ENCODE data around the gene GCLC.

The GCLC gene

DNA sequence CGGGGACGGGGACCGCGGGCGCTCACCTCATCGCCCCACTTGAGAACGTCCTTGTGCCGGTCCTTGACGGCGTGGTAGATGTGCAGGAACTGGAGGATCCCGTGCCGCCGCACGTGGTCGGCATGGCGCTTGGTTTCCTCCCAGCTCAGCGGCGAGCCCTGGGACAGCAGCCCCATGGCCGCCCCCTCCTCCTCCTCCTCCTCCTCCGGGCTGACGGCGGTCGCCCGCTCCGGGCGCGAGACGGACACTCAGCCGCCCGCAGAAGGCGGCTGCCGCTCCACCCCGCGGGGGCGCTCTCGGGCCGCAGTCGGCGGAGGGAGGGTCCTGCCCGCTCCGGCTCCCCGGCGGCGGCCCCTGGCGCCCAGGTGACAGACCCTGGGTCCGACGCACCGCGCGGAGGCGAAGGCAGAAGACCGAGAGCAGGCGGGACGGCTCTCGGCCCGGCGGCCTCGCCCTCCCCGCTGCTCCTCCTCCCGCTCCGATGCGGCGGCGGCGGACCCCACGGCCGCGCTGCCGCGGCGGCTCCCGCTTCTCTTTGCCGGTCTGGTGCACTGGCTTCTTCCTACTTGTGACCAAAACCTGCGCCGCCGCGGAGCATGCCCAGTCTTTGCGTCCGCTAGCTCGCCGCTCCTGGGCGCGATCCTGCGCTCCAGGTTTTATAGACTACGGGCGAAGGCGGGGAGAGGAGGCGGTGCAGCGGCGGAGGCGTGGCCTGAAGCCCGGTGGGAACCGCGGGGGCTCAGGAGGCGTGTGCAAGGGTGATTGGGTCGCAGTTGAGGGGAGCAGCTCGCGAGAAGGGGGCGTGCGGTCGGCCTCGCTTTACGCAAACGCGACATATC is at the start of gene GCLC:
GCLC (minus strand) TSS at position 632 of the 839 bp plus-strand sequence; CDS start at position 176, 456 bp downstream.
- peak within 1 kb of the TSS; percentile 75 for H3K4me3 ChIP-seq (ENCODE audit: control insufficient read depth, low read depth, low read length)
- DNase-seq (ENCODE audit: low read depth): peak; percentile 75
- TF ChIP-seq, protein P1, sequence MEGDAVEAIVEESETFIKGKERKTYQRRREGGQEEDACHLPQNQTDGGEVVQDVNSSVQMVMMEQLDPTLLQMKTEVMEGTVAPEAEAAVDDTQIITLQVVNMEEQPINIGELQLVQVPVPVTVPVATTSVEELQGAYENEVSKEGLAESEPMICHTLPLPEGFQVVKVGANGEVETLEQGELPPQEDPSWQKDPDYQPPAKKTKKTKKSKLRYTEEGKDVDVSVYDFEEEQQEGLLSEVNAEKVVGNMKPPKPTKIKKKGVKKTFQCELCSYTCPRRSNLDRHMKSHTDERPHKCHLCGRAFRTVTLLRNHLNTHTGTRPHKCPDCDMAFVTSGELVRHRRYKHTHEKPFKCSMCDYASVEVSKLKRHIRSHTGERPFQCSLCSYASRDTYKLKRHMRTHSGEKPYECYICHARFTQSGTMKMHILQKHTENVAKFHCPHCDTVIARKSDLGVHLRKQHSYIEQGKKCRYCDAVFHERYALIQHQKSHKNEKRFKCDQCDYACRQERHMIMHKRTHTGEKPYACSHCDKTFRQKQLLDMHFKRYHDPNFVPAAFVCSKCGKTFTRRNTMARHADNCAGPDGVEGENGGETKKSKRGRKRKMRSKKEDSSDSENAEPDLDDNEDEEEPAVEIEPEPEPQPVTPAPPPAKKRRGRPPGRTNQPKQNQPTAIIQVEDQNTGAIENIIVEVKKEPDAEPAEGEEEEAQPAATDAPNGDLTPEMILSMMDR (IDR thresholded peaks at IDR 0.05; ENCODE audit: control insufficient read depth, insufficient read depth, low read depth, low read length, missing control alignments): peak; percentile 47

DNA sequence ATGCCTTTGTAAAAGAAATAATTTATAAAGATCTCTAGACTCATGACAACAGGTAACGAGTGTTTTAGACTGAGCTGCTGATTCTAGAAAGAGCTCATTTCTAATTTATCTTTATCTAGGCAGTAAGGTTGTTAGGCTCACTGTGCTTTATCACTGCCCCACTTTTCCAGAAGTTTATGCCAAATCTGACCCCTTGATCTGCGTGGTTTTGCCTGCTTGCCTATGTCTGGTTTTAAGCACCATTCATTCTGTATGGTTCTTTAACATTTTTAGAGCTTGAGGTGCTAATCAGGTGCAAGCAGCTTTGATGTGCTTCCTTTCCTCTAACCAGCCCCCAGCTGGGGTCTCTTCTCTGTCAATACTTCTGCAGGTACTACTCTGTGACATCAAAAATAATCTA is 49.7 kb upstream of the GCLC start:
- TF ChIP-seq, protein P1 (IDR thresholded peaks at IDR 0.05; ENCODE audit: control insufficient read depth, insufficient read depth, low read depth, low read length, missing control alignments): no peak
- no peak overlapping the region for H3K4me3 ChIP-seq (ENCODE audit: control insufficient read depth, low read depth, low read length)
- no peak for DNase-seq (ENCODE audit: low read depth)

DNA sequence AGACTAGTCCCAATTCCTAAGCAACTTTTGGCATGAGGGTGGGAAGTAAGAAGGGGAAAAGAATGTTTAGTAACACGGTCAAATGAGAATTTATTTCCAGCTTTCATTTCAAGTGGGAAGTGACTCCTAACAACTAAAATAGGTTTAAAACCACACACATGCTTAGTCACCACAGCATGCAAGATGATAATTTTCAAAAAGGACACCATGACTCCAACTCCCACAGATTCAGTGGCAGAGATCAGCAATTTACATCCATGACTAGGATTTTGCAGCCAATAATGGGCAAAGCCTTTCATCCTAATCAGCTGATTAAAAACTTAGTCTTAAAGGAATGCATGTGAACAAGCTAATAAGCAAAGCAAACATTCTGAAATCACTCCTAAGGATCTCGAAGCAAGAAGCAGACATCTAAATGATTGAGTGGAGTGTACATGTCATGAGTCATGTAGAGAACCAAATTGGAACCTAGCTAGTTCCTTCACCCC is 48.1 kb upstream of the GCLC start:
- peak; percentile 69 for DNase-seq (ENCODE audit: low read depth)
- no peak overlapping the region for H3K4me3 ChIP-seq (ENCODE audit: control insufficient read depth, low read depth, low read length)
- TF ChIP-seq, protein P1 (IDR thresholded peaks at IDR 0.05; ENCODE audit: control insufficient read depth, insufficient read depth, low read depth, low read length, missing control alignments): no peak

DNA sequence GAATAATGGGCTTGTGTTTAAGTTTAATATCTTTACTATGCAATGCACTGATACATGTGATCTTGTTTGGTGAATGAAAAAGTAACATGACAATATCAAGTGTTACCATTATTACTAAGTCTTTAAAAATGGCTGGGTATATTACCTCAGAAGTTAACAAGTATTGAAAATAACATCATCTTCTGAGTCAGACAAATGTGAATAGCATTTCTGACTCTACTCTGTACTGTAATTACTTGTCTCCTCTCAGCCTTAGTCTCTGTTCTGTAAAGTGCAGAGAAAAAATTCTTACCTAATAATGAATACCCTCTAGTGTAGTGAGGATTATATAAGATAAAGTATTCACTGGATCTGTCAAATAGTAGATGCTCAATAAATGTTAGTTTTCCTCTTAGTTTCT is 47.0 kb upstream of the GCLC start:
- no peak overlapping the region for H3K4me3 ChIP-seq (ENCODE audit: control insufficient read depth, low read depth, low read length)
- TF ChIP-seq, protein P1 (IDR thresholded peaks at IDR 0.05; ENCODE audit: control insufficient read depth, insufficient read depth, low read depth, low read length, missing control alignments): no peak
- DNase-seq (ENCODE audit: low read depth): no peak

DNA sequence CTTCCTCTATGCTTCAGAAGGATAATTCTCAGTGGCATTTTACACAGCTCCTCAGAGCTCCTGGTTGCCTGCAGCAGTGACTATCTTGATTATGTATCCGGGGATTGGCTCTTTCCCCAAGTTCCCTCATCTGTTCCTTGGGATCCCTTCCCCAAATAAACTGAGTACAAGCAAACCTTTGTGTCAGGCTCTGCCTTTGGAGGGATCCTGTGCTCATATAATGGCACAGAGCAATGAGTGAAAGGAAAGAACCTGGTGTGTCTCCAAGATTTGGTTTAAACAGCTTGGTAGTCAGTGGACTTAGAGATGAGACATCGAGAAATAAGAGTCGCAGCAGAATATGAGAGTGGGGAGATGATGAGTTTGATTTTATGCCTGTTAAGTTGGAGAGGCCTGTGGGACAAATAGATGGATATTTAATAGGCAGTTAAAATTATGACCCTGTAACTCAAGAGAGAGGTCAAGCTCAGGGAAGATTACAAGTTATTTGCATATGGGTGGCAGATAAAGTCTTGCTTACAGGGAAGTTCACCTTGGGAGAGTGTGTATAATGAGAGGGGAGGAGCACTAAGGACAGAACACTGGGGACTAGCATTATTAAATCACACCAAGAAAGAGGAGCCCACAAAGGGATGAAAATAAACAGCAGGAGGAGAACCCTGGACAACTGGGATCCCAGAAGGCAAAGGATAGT is 44.1 kb upstream of the GCLC start:
- H3K4me3 ChIP-seq (ENCODE audit: control insufficient read depth, low read depth, low read length): no peak overlapping the region

DNA sequence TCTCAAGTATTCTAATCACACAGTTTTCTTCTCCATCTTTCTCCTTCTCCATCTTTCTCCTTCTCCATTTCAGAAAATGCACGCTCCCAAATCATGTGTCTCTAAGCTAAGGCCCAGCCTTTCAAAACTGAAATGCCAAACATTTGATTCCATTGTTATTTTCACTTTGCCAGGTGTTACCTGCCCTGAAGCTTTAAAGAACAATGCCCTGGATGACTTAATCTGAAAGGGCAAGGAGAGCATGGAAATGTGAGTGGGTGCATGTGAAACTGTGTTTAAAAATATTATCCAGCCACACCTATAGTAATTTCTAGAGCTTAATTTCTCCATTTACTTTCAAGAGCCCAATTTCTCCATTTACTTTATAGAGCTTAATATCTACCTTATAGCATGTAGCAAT is 42.4 kb upstream of the GCLC start:
- no peak overlapping the region for H3K4me3 ChIP-seq (ENCODE audit: control insufficient read depth, low read depth, low read length)
- DNase-seq (ENCODE audit: low read depth): no peak
- TF ChIP-seq, protein P1 (IDR thresholded peaks at IDR 0.05; ENCODE audit: control insufficient read depth, insufficient read depth, low read depth, low read length, missing control alignments): no peak

More for the DNA sequence above, 44.1 kb upstream of the GCLC start:
- no peak for DNase-seq (ENCODE audit: low read depth)
- TF ChIP-seq, protein P1 (IDR thresholded peaks at IDR 0.05; ENCODE audit: control insufficient read depth, insufficient read depth, low read depth, low read length, missing control alignments): no peak

Data from AG09309 (cell line).